HK-2 (cell line): ENCODE results near the gene ARHGEF4.

Experiments
- DNase-seq: peaks from one replicate; pipeline ENCODE4 v3.0.0-alpha.2; 2018; ENCODE audit not compliant: unreplicated experiment

ARHGEF4 gene

GRCh38 chr2:130818809-130819208 is 17.9 kb upstream of the ARHGEF4 start:
- DNase-seq, result no peak

GRCh38 chr2:130819226-130819607 is 17.5 kb upstream of the ARHGEF4 start:
- DNase-seq, result no peak

- no peak for DNase-seq
Observed at GRCh38 chr2:130819608-130820278, 17.0 kb upstream of the ARHGEF4 start.

- DNase-seq, result no peak
Observed at GRCh38 chr2:130820279-130820861, 16.3 kb upstream of the ARHGEF4 start.

- no peak for DNase-seq
Observed at GRCh38 chr2:130821867-130822266, 14.8 kb upstream of the ARHGEF4 start.

- DNase-seq, result no peak
Observed at GRCh38 chr2:130822766-130823165, 13.9 kb upstream of the ARHGEF4 start.

GRCh38 chr2:130823171-130823885 is 13.4 kb upstream of the ARHGEF4 start:
- DNase-seq, result no peak

- DNase-seq, result no peak
Observed at GRCh38 chr2:130823886-130824491, 12.7 kb upstream of the ARHGEF4 start.

- DNase-seq, result peak; percentile 84
Observed at GRCh38 chr2:130824492-130825061, 12.1 kb upstream of the ARHGEF4 start.

GRCh38 chr2:130825231-130825965 is 11.3 kb upstream of the ARHGEF4 start:
- DNase-seq, result no peak

GRCh38 chr2:130825966-130826253 is 10.8 kb upstream of the ARHGEF4 start:
- no peak for DNase-seq

GRCh38 chr2:130826419-130826818 is 10.3 kb upstream of the ARHGEF4 start:
- DNase-seq, result no peak

GRCh38 chr2:130826821-130827501 is 9.8 kb upstream of the ARHGEF4 start:
- no peak for DNase-seq

GRCh38 chr2:130827502-130828251 is 9.0 kb upstream of the ARHGEF4 start:
- DNase-seq, result peak; percentile 69

GRCh38 chr2:130828461-130828860 is 8.3 kb upstream of the ARHGEF4 start:
- peak; percentile 32 for DNase-seq

- DNase-seq, result peak; percentile 73
Observed at GRCh38 chr2:130829015-130829414, 7.7 kb upstream of the ARHGEF4 start.

GRCh38 chr2:130830538-130830937 is 6.2 kb upstream of the ARHGEF4 start:
- no peak for DNase-seq

- DNase-seq, result no peak
Observed at GRCh38 chr2:130831356-130831755, 5.4 kb upstream of the ARHGEF4 start.

GRCh38 chr2:130832296-130832940 is 4.3 kb upstream of the ARHGEF4 start:
- no peak for DNase-seq
